CD4-positive, alpha-beta T cell (primary cell): ENCODE data around the gene MYH3. TPM values are rescaled to one million over a fixed set of nuclear protein-coding genes. Genes with fewer than 3 reads are reported as not detected.

Source experiments
- ATAC-seq: fragments of 200-7000 bp; cut with Tn5 transposase; one replicate; pipeline ENCODE4 v1.10.0; 2022; ENCODE audit warnings: mild to moderate bottlenecking; ENCODE audit not compliant: poor library complexity
- CTCF ChIA-PET: fragments of 350-600 bp; sonication (Branson Sonifier 250); formaldehyde crosslinking; loops from one replicate; lab custom pipeline; 2021; ENCODE audit warnings: antibody characterized with exemption, inconsistent platforms; lab: Charles Lee
- POLR2A ChIA-PET: fragments of 350-600 bp; sonication (Branson Sonifier 250); formaldehyde crosslinking; loops from one replicate; lab custom pipeline; 2021; ENCODE audit warnings: antibody characterized with exemption, inconsistent platforms; lab: Charles Lee
- DNase-seq, 14 experiments: peaks; one replicate each; pipeline ENCODE4 v3.0.0-alpha.2; 2013 to 2020; ENCODE audit warnings: mixed read lengths in 2 of 14
- H3K27ac ChIP-seq, 2 donors: one replicate each; pipeline versions ENCODE4 v1.5.1 to v1.7.0; 2013; ENCODE audit warnings: low read length in 2 of 2, low read depth in 1 of 2, mild to moderate bottlenecking in 1 of 2
- H3K27me3 ChIP-seq, 2 experiments: 1 replicate in 1 of 2; 2 replicates in 1 of 2; pipeline versions ENCODE4 v1.6.1 to v1.7.0; 2013; ENCODE audit warnings: low read length in 2 of 2, control low read depth in 1 of 2, mild to moderate bottlenecking in 1 of 2, moderate library complexity in 1 of 2; ENCODE audit not compliant: insufficient read depth in 2 of 2, control insufficient read depth in 1 of 2
- H3K36me3 ChIP-seq: one replicate; pipeline ENCODE4 v1.6.1; 2013; ENCODE audit warnings: low read length, control low read depth; ENCODE audit not compliant: insufficient read depth
- H3K4me1 ChIP-seq: one replicate; pipeline ENCODE4 v1.6.1; 2013; ENCODE audit warnings: low read length, control low read depth; ENCODE audit not compliant: insufficient read depth
- H3K4me3 ChIP-seq: one replicate; pipeline ENCODE4 v1.5.1; 2013; ENCODE audit warnings: mild to moderate bottlenecking, low read length, moderate library complexity
- H3K9me3 ChIP-seq, 2 experiments: 1 replicate in 1 of 2; 2 replicates in 1 of 2; pipeline versions ENCODE4 v1.6.1 to v1.7.0; 2013; ENCODE audit warnings: low read length in 2 of 2, mild to moderate bottlenecking in 2 of 2, control low read depth in 1 of 2, moderate library complexity in 1 of 2; ENCODE audit not compliant: control insufficient read depth in 1 of 2, insufficient read depth in 1 of 2
- H3K27ac Mint-ChIP-seq: one replicate; pipeline ENCODE4 v1.8.0; 2020; ENCODE audit warnings: mixed read lengths
- H3K27me3 Mint-ChIP-seq: one replicate; pipeline ENCODE4 v1.8.0; 2021; ENCODE audit warnings: mixed read lengths
- H3K36me3 Mint-ChIP-seq: one replicate; pipeline ENCODE4 v1.8.0; 2021; ENCODE audit warnings: low read depth, mixed read lengths
- H3K4me1 Mint-ChIP-seq: one replicate; pipeline ENCODE4 v1.8.0; 2021; ENCODE audit warnings: low read depth, mixed read lengths
- H3K4me3 Mint-ChIP-seq: one replicate; pipeline ENCODE4 v1.8.0; 2020; ENCODE audit warnings: mild to moderate bottlenecking, mixed read lengths
- H3K9me3 Mint-ChIP-seq: one replicate; pipeline ENCODE4 v1.8.0; 2020; ENCODE audit warnings: mixed read lengths
- CTCF ChIP-seq: fragments of 200-600 bp; IDR thresholded peaks from one replicate; pipeline ENCODE4 v1.8.0; 2022; ENCODE audit warnings: antibody characterized with exemption, mild to moderate bottlenecking
- intact Hi-C, 2 experiments: fragments of 100-400 bp; cut with DNase I in 1 of 2; cut with micrococcal nuclease in 1 of 2; formaldehyde crosslinking; loops; one replicate each; pipeline versions ENCODE4 v1.15.1 to v1.9.0; 2023 to 2025; cut with DNase I, micrococcal nuclease
- total RNA-seq, 174 experiments: library from RNA in 2 of 174; stranded (reverse) in 2 of 174; gene quantifications; one replicate each; pipeline ENCODE4 v1.2.3 and lab custom pipeline; 2021 to 2026

MYH3 gene
- total RNA-seq, 2 experiments from 2014 or later, result 5.4 to 5.6 TPM

GRCh38 chr17:10640475-10640874 is 16.6 kb downstream of the MYH3 start:
- no peak overlapping the region for H3K27ac ChIP-seq
- H3K27ac Mint-ChIP-seq, result no peak overlapping the region
- H3K4me1 Mint-ChIP-seq, result no peaks in the 10 kb centered on the region
- POLR2A ChIA-PET, result no interaction called here
- H3K9me3 Mint-ChIP-seq, result no peaks in the 10 kb centered on the region
- CTCF ChIA-PET, result interaction anchor here (1.5 kb wide), 1 partner anchor 9 kb away, joined by 3 read pairs; no protein-coding TSS in a partner anchor
- no peaks in the 10 kb centered on the region for H3K27me3 Mint-ChIP-seq
- no peak overlapping the region for H3K4me3 ChIP-seq
- H3K4me1 ChIP-seq, result no peaks in the 10 kb centered on the region
- H3K9me3 ChIP-seq, result no peaks in the 10 kb centered on the region
- no peak for TF ChIP-seq CTCF
- H3K36me3 Mint-ChIP-seq, result peaks cover 70% of the 10 kb centered on the region
- ATAC-seq (no peak), DNase-seq (no peak)
- intact Hi-C loops, result loop anchor here in 1 of 2 experiments (10.0 kb wide), 1 partner anchor 94 kb away; the partner anchor contains the start of gene TMEM220
- no peak overlapping the region for H3K4me3 Mint-ChIP-seq
- H3K36me3 ChIP-seq, result peaks cover 6% of the 10 kb centered on the region
- H3K27me3 ChIP-seq, result no peaks in the 10 kb centered on the region

- H3K4me3 Mint-ChIP-seq, result no peak overlapping the region
- POLR2A ChIA-PET, result no interaction called here
- DNase-seq (no peak), ATAC-seq (no peak)
- Histone ChIP-seq H3K27me3 (no peaks in the 10 kb centered on the region), H3K9me3 (peaks cover 0 to 3% of the 10 kb centered on the region in 2 experiments), H3K4me1 (no peaks in the 10 kb centered on the region), H3K27ac (no peak overlapping the region), H3K4me3 (no peak overlapping the region), H3K36me3 (peaks cover 6% of the 10 kb centered on the region)
- no peaks in the 10 kb centered on the region for H3K9me3 Mint-ChIP-seq
- intact Hi-C loops, result no loop called here
- H3K36me3 Mint-ChIP-seq, result peaks cover 81% of the 10 kb centered on the region
- CTCF ChIA-PET, result no interaction called here
- no peaks in the 10 kb centered on the region for H3K4me1 Mint-ChIP-seq
- TF ChIP-seq CTCF, result no peak
- no peak overlapping the region for H3K27ac Mint-ChIP-seq
- no peaks in the 10 kb centered on the region for H3K27me3 Mint-ChIP-seq
These were observed 19.0 kb downstream of the MYH3 start for GRCh38 chr17:10638151-10638550.

GRCh38 chr17:10635290-10635689 is 21.8 kb downstream of the MYH3 start:
- Histone ChIP-seq H3K4me1 (no peaks in the 10 kb centered on the region), H3K9me3 (peaks cover 0 to 3% of the 10 kb centered on the region in 2 experiments), H3K27ac (no peak overlapping the region), H3K27me3 (no peaks in the 10 kb centered on the region), H3K4me3 (no peak overlapping the region), H3K36me3 (no peaks in the 10 kb centered on the region)
- H3K36me3 Mint-ChIP-seq, result peaks cover 68% of the 10 kb centered on the region
- no peak for ATAC-seq
- no peaks in the 10 kb centered on the region for H3K4me1 Mint-ChIP-seq
- CTCF ChIA-PET, result interaction anchor here (2.4 kb wide), 1 partner anchor 11 kb away, joined by 9 read pairs; no protein-coding TSS in a partner anchor
- POLR2A ChIA-PET, result no interaction called here
- H3K4me3 Mint-ChIP-seq, result no peak overlapping the region
- no peaks in the 10 kb centered on the region for H3K27me3 Mint-ChIP-seq
- H3K9me3 Mint-ChIP-seq, result no peaks in the 10 kb centered on the region
- DNase-seq, result no peak
- no peak for TF ChIP-seq CTCF
- no peak overlapping the region for H3K27ac Mint-ChIP-seq
- intact Hi-C loops, result no loop called here
